Measurements from ENCODE around the gene TSPAN9. TPM values are rescaled to one million over a fixed set of nuclear protein-coding genes. Genes with fewer than 3 reads are reported as not detected.
A peak's percentile ranks its signal among the peaks of the same experiment; 100 is the strongest.

The TSPAN9 gene
- polyA plus RNA-seq, 1 of the 3 experiments (the other 2 are of a cell fraction) = 34.9 TPM

DNA sequence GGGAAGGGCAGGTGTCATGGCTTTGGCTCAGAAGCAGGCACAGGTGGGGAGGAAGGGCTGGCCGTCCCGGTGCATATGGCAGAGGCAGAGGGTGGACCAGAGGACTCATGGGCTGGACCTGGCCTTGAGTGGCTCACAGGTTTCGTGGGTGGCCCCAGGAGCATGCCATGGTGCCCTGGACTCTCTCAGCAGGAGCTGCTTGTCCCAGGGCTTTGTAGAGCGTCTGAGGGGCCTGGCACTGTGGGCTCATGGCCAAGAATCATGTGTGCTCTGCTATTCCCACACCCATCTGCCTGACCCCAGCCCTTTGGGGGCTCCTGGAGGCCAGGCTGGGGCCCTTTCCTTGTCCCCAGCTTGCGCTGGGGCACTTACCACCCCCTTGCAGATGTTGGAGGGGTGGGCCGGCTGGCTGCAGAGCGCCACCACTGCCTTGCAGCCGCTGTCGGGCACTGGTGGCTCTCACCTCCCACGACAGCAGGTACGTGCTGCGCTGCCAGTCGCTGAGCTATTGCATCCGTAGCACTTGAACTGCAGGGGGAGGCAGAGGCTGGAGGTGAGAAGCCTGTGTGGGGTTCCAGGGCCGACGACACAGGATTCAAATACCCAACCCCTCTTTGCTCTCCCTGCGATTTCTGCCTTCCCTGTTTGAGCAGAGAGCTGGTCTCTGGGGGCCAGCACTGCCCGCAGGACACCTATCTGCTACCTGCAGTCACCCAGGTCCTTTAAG lies 226.4 kb downstream of the TSPAN9 start:
- CTCF ChIA-PET = interaction anchor here (0.6 to 2.8 kb wide), 24 partner anchors 8 to 973 kb away, joined by 3 to 19 read pairs (median 4); no protein-coding TSS in a partner anchor

DNA sequence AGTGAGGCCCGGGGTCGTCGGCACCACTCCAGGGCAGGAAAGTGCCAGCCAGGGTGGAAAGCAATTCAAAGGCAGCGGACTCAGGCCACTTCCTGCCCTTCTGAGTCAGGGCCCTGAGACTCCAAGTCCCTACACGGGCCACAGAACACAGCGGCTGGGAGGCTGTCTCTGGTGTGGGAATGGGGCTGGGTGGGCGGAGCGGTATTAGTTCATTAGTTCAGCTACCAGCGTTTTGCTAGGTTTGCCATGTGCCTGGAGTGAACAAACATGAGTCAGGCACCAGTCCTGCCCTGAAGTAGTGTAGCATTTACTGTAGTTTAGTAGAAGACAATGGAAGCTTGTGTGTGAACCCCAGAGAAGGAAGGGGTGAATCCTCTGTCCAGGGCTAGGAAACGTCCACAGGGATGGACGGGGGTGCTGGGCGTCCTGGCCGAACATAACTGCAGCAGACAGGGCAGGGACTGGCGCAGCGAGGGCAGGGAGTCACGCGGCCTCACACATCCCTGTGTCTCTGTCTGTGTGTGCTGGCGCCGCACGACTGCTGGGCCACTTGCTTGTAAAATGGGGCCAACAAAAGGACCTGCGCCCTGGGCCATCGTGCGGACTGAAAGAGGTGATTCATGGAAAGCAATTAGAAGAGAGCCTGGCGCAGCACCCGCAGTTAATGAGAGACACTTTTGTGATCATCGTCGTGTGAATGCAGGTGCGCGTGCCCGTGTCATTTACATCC lies 227.4 kb downstream of the TSPAN9 start:
- Histone ChIP-seq H3K4me1 (ENCODE audit: control insufficient read depth in 1 of 2, insufficient read depth in 2 of 2, low read depth in 1 of 2, low read length in 1 of 2) (peaks cover 4 to 41% of the 10 kb centered on the region in 2 experiments; a peak in 3 of 4 replicates), H3K9ac (no peak overlapping the region), H3K4me2 (no peak overlapping the region), H3K27me3 (ENCODE audit: insufficient read depth) (no peaks in the 10 kb centered on the region), H3K36me3 (replicated peaks in 1 of 2; ENCODE audit: control insufficient read depth in 1 of 2, insufficient read depth in 2 of 2, low read length in 1 of 2) (no peaks in the 10 kb centered on the region), H3K9me2 (no peaks in the 10 kb centered on the region), H2AFZ (ENCODE audit: low read depth) (no peak overlapping the region), H3K79me2 (ENCODE audit: insufficient read depth) (no peaks in the 10 kb centered on the region), H3K4me3 (ENCODE audit: low read depth in 2 of 2, low read length in 1 of 2) (no peak overlapping the region), H4K20me1 (ENCODE audit: insufficient read depth) (no peaks in the 10 kb centered on the region), H3K9me3 (no peaks in the 10 kb centered on the region), H3F3A (replicated peaks; ENCODE audit: insufficient read depth) (peaks cover 4% of the 10 kb centered on the region), H3K27ac (ENCODE audit: low read depth in 2 of 2, low read length in 1 of 2) (no peak overlapping the region)
- WGBS (ENCODE audit: low lambda C conversion rate) = 80% methylated on average over 27 of the region's 30 CpGs
- ChIA-PET POLR2A (no interaction called here), CTCF (interaction anchor here (1.2 to 3.8 kb wide), 10 partner anchors 9 to 499 kb away, joined by 3 to 23 read pairs (median 4); no protein-coding TSS in a partner anchor)
- TF ChIP-seq, protein P1, sequence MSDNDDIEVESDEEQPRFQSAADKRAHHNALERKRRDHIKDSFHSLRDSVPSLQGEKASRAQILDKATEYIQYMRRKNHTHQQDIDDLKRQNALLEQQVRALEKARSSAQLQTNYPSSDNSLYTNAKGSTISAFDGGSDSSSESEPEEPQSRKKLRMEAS (IDR thresholded peaks at IDR 0.05; ENCODE audit: low read depth) = peak; percentile 53; the same call in 1 of the 2 replicates
- TF ChIP-seq NFIC (IDR thresholded peaks at IDR 0.05; ENCODE audit: borderline replicate concordance) (no peak), POLR2AphosphoS5 (IDR thresholded peaks at IDR 0.05; ENCODE audit: low read depth, low read length) (no peak)
- DNase-seq = no peak

More for the DNA sequence above, 226.4 kb downstream of the TSPAN9 start:
- Histone ChIP-seq H3K4me1 (ENCODE audit: control insufficient read depth in 1 of 2, insufficient read depth in 2 of 2, low read depth in 1 of 2, low read length in 1 of 2) (peaks cover 4 to 41% of the 10 kb centered on the region in 2 experiments; a peak in 3 of 4 replicates), H4K20me1 (ENCODE audit: insufficient read depth) (no peaks in the 10 kb centered on the region), H3K9me3 (no peaks in the 10 kb centered on the region), H3K79me2 (ENCODE audit: insufficient read depth) (no peaks in the 10 kb centered on the region), H3K9ac (no peak overlapping the region), H3K4me2 (no peak overlapping the region), H3K36me3 (replicated peaks in 1 of 2; ENCODE audit: control insufficient read depth in 1 of 2, insufficient read depth in 2 of 2, low read length in 1 of 2) (no peaks in the 10 kb centered on the region), H2AFZ (ENCODE audit: low read depth) (no peak overlapping the region), H3F3A (replicated peaks; ENCODE audit: insufficient read depth) (peaks cover 4% of the 10 kb centered on the region), H3K4me3 (ENCODE audit: low read depth in 2 of 2, low read length in 1 of 2) (no peak overlapping the region), H3K9me2 (no peaks in the 10 kb centered on the region), H3K27ac (ENCODE audit: low read depth in 2 of 2, low read length in 1 of 2) (no peak overlapping the region), H3K27me3 (ENCODE audit: insufficient read depth) (no peaks in the 10 kb centered on the region)
- peak; percentile 55 for DNase-seq
- WGBS (ENCODE audit: low lambda C conversion rate) = 94% methylated on average over 7 of the region's 18 CpGs
- TF ChIP-seq EP300 (IDR thresholded peaks at IDR 0.05; ENCODE audit: borderline replicate concordance in 1 of 2, low read depth in 1 of 2, low read length in 1 of 2) = no peak
- TF ChIP-seq, protein P2, sequence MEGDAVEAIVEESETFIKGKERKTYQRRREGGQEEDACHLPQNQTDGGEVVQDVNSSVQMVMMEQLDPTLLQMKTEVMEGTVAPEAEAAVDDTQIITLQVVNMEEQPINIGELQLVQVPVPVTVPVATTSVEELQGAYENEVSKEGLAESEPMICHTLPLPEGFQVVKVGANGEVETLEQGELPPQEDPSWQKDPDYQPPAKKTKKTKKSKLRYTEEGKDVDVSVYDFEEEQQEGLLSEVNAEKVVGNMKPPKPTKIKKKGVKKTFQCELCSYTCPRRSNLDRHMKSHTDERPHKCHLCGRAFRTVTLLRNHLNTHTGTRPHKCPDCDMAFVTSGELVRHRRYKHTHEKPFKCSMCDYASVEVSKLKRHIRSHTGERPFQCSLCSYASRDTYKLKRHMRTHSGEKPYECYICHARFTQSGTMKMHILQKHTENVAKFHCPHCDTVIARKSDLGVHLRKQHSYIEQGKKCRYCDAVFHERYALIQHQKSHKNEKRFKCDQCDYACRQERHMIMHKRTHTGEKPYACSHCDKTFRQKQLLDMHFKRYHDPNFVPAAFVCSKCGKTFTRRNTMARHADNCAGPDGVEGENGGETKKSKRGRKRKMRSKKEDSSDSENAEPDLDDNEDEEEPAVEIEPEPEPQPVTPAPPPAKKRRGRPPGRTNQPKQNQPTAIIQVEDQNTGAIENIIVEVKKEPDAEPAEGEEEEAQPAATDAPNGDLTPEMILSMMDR (IDR thresholded peaks at IDR 0.05) = no peak
- peak; percentile 54 for TF ChIP-seq RAD21 (IDR thresholded peaks at IDR 0.05; ENCODE audit: low read length)
- TF ChIP-seq, protein P3, sequence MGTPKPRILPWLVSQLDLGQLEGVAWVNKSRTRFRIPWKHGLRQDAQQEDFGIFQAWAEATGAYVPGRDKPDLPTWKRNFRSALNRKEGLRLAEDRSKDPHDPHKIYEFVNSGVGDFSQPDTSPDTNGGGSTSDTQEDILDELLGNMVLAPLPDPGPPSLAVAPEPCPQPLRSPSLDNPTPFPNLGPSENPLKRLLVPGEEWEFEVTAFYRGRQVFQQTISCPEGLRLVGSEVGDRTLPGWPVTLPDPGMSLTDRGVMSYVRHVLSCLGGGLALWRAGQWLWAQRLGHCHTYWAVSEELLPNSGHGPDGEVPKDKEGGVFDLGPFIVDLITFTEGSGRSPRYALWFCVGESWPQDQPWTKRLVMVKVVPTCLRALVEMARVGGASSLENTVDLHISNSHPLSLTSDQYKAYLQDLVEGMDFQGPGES (IDR thresholded peaks at IDR 0.05; ENCODE audit: low read depth, low read length) = no peak
- peak; percentile 28; the same call in 1 of the 2 replicates for TF ChIP-seq SMC3 (IDR thresholded peaks at IDR 0.05; ENCODE audit: low read depth, low read length)
- POLR2A ChIA-PET = no interaction called here

Data from SK-N-SH (cell line).